Umbilical cord (tissue), 1 donor: ENCODE measurements around the gene WFDC6. TPM values are rescaled to one million over a fixed set of nuclear protein-coding genes. Genes with fewer than 3 reads are reported as not detected.

Experiments
- total RNA-seq: library from RNA; depleted of rRNA; stranded (reverse); fragments of >200 nt; gene quantifications from one replicate; pipeline ENCODE4 v1.2.3, GENCODE V29; 2014; ENCODE audit warnings: low replicate concordance; ENCODE audit not compliant: insufficient read depth

The WFDC6 gene
- total RNA-seq, 1 donor from 2014 or later: not detected

Other genes starting within 250 kb of the WFDC6 start
- not detected for gene RBPJL, start 232.6 kb downstream of the WFDC6 start, total RNA-seq
- not detected for gene MATN4, start 231.2 kb downstream of the WFDC6 start, total RNA-seq
- gene SDC4, start 191.1 kb downstream of the WFDC6 start, total RNA-seq: 28.9 TPM
- gene SYS1, start 176.3 kb downstream of the WFDC6 start, total RNA-seq: 25.8 TPM
- 32.0 TPM for gene TP53TG5, start 161.2 kb downstream of the WFDC6 start, total RNA-seq
- gene DBNDD2, start 131.2 kb downstream of the WFDC6 start, total RNA-seq: 11.8 TPM
- 36.6 TPM for gene PIGT, start 123.3 kb downstream of the WFDC6 start, total RNA-seq
- 9.9 TPM for gene WFDC2, start 69.7 kb downstream of the WFDC6 start, total RNA-seq
- 12.0 TPM for gene SPINT3, start 23.9 kb downstream of the WFDC6 start, total RNA-seq
- gene EPPIN, start 7.9 kb upstream of the WFDC6 start, total RNA-seq: 6.3 TPM
- not detected for gene WFDC8, start 39.8 kb upstream of the WFDC6 start, total RNA-seq
- gene WFDC10A, start 90.3 kb upstream of the WFDC6 start, total RNA-seq: not detected
- not detected for gene WFDC9, start 91.8 kb upstream of the WFDC6 start, total RNA-seq
- not detected for gene WFDC11, start 130.8 kb upstream of the WFDC6 start, total RNA-seq
- 5.5 TPM for gene WFDC13, start 162.6 kb upstream of the WFDC6 start, total RNA-seq
- not detected for gene WFDC10B, start 165.5 kb upstream of the WFDC6 start, total RNA-seq
- gene SPINT4, start 182.9 kb upstream of the WFDC6 start, total RNA-seq: not detected